Measurements from ENCODE around the gene SLIT3. TPM values are rescaled to one million over a fixed set of nuclear protein-coding genes. Genes with fewer than 3 reads are reported as not detected.
"Not testable (repeated sequence)": the region's sequence is repeated elsewhere in the genome, so short reads cannot be mapped to it uniquely, and the experiment has no call there.

Gene SLIT3
- total RNA-seq, 8 experiments from 2014 or later, result 6.1 to 159 (median 64.4) TPM

DNA sequence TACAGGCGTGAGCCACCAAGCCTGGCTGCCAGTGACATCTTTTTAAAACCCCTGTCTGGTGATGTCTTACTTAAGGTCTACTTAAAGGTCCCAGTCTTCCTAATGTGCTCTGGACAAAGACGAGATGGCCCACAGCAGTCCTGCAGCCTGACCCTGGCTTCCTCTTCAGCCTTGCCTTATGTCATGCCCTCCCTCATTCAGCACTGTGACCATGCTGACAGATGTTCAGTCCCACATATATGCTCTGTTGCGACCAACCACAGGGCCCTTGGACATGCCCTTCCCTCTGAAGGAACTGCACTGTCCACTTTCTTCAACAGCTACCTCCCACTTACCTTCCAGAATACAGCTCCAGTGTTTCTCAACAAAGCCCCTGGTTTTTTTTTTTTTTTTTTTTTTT, 548.9 kb downstream of the SLIT3 start:
- 90 to 100% (median 100%) methylated on average over 1 to 2 of the region's 3 CpGs; no CpG with 5 or more reads in 3 of the 10 experiments for WGBS, 10 experiments

GRCh38 chr5:168750926-168751325, 550.0 kb downstream of the SLIT3 start:
- in situ Hi-C loops (cut with MboI; ENCODE audit: low pct_unique_long_range_greater_than_20kb in 2 of 9, low sequenced_read_pairs in 9 of 9, unreplicated experiment in 9 of 9), result no loop called here
- Histone ChIP-seq H3K4me1 (replicated peaks in 1 of 2) (peaks cover 0 to 4% of the 10 kb centered on the region in 2 donors), H3K4me3 (no peak overlapping the region), H3K27ac (no peak overlapping the region)
- ATAC-seq (replicated peaks in 6 of 8), result no peak
- WGBS, 10 experiments, result no CpG with 5 or more reads among the region's 6 CpGs

More for the DNA sequence above, 548.9 kb downstream of the SLIT3 start:
- Histone ChIP-seq H3K4me3 (no peak overlapping the region), H3K4me1 (replicated peaks in 1 of 2) (peaks cover 5 to 13% of the 10 kb centered on the region in 2 donors), H3K27ac (no peak overlapping the region)
- ATAC-seq (replicated peaks in 6 of 8), result no peak
- in situ Hi-C loops (cut with MboI; ENCODE audit: low pct_unique_long_range_greater_than_20kb in 2 of 9, low sequenced_read_pairs in 9 of 9, unreplicated experiment in 9 of 9), result no loop called here

- in situ Hi-C loops (cut with MboI; ENCODE audit: low pct_unique_long_range_greater_than_20kb in 2 of 9, low sequenced_read_pairs in 9 of 9, unreplicated experiment in 9 of 9), result no loop called here
- no peak for ATAC-seq (replicated peaks in 6 of 8)
- WGBS, 10 experiments, result 92 to 100% (median 97%) methylated on average over 2 to 3 of the region's 11 CpGs; no CpG with 5 or more reads in 2 of the 10 experiments
Observed at GRCh38 chr5:168749391-168750100, 551.4 kb downstream of the SLIT3 start.

GRCh38 chr5:168747987-168748777, 552.8 kb downstream of the SLIT3 start:
- H3K27ac ChIP-seq, result no peak overlapping the region
- WGBS, 10 experiments, result 57 to 100% (median 83%) methylated on average over 1 to 8 of the region's 19 CpGs; no CpG with 5 or more reads in 3 of the 10 experiments
- in situ Hi-C loops (cut with MboI; ENCODE audit: low pct_unique_long_range_greater_than_20kb in 2 of 9, low sequenced_read_pairs in 9 of 9, unreplicated experiment in 9 of 9), result no loop called here
- no peak overlapping the region for H3K4me3 ChIP-seq
- peak; percentile 47 to 90 (median 69) for ATAC-seq (replicated peaks in 6 of 8)
- no peaks in the 10 kb centered on the region for H3K4me1 ChIP-seq (replicated peaks in 1 of 2)

More at GRCh38 chr5:168749391-168750100, 551.4 kb downstream of the SLIT3 start:
- Histone ChIP-seq H3K4me3 (no peak overlapping the region), H3K4me1 (replicated peaks in 1 of 2) (no peaks in the 10 kb centered on the region), H3K27ac (no peak overlapping the region)

- ATAC-seq (replicated peaks in 6 of 8), result peak in 7 of 8 experiments; percentile 41 to 74 (median 47)
- no peak overlapping the region for H3K27ac ChIP-seq
- H3K4me1 ChIP-seq (replicated peaks in 1 of 2), result no peaks in the 10 kb centered on the region
- 60 to 96% (median 83%) methylated on average over 1 to 7 of the region's 11 CpGs; no CpG with 5 or more reads in 3 of the 10 experiments for WGBS, 10 experiments
- no peak overlapping the region for H3K4me3 ChIP-seq
- in situ Hi-C loops (cut with MboI; ENCODE audit: low pct_unique_long_range_greater_than_20kb in 2 of 9, low sequenced_read_pairs in 9 of 9, unreplicated experiment in 9 of 9), result no loop called here
Observed at GRCh38 chr5:168746893-168747640, 553.9 kb downstream of the SLIT3 start.

- WGBS, 10 experiments, result 40 to 100% (median 70%) methylated on average over 1 of the region's 10 CpGs; no CpG with 5 or more reads in 4 of the 10 experiments
- H3K4me1 ChIP-seq (replicated peaks in 1 of 2); ATAC-seq (replicated peaks in 6 of 8); H3K27ac ChIP-seq; H3K4me3 ChIP-seq; in situ Hi-C loops (cut with MboI; ENCODE audit: low pct_unique_long_range_greater_than_20kb in 2 of 9, low sequenced_read_pairs in 9 of 9, unreplicated experiment in 9 of 9): not testable (repeated sequence)
Observed at GRCh38 chr5:168746126-168746892, 554.6 kb downstream of the SLIT3 start.

- 92 to 100% (median 95%) methylated on average over 2 to 7 of the region's 7 CpGs for WGBS, 10 experiments
Observed at GRCh38 chr5:168743617-168744016, 557.3 kb downstream of the SLIT3 start.

GRCh38 chr5:168742311-168742710, 558.6 kb downstream of the SLIT3 start:
- ATAC-seq (replicated peaks in 6 of 8); H3K4me3 ChIP-seq: not testable (repeated sequence)
- WGBS, 10 experiments, result no CpG with 5 or more reads among the region's 2 CpGs

More at GRCh38 chr5:168743617-168744016, 557.3 kb downstream of the SLIT3 start:
- in situ Hi-C loops (cut with MboI; ENCODE audit: low pct_unique_long_range_greater_than_20kb in 2 of 9, low sequenced_read_pairs in 9 of 9, unreplicated experiment in 9 of 9), result no loop called here
- no peak overlapping the region for H3K27ac ChIP-seq
- ATAC-seq (replicated peaks in 6 of 8), result no peak
- peaks cover 0 to 9% of the 10 kb centered on the region in 2 donors for H3K4me1 ChIP-seq (replicated peaks in 1 of 2)
- H3K4me3 ChIP-seq, result no peak overlapping the region

GRCh38 chr5:168740811-168741213, 560.1 kb downstream of the SLIT3 start:
- Histone ChIP-seq H3K4me1 (replicated peaks in 1 of 2) (peaks cover 0 to 17% of the 10 kb centered on the region in 2 donors), H3K4me3 (no peak overlapping the region), H3K27ac (no peak overlapping the region)
- WGBS, 10 experiments, result 25 to 100% (median 88%) methylated on average over 2 to 4 of the region's 8 CpGs; no CpG with 5 or more reads in 3 of the 10 experiments
- in situ Hi-C loops (cut with MboI; ENCODE audit: low pct_unique_long_range_greater_than_20kb in 2 of 9, low sequenced_read_pairs in 9 of 9, unreplicated experiment in 9 of 9), result no loop called here
- no peak for ATAC-seq (replicated peaks in 6 of 8)

More at GRCh38 chr5:168742311-168742710, 558.6 kb downstream of the SLIT3 start:
- H3K27ac ChIP-seq; in situ Hi-C loops (cut with MboI; ENCODE audit: low pct_unique_long_range_greater_than_20kb in 2 of 9, low sequenced_read_pairs in 9 of 9, unreplicated experiment in 9 of 9); H3K4me1 ChIP-seq (replicated peaks in 1 of 2): not testable (repeated sequence)

GRCh38 chr5:168740092-168740800, 560.7 kb downstream of the SLIT3 start:
- Histone ChIP-seq H3K4me1 (replicated peaks in 1 of 2) (peaks cover 5 to 23% of the 10 kb centered on the region in 2 donors), H3K27ac (no peak overlapping the region), H3K4me3 (no peak overlapping the region)
- in situ Hi-C loops (cut with MboI; ENCODE audit: low pct_unique_long_range_greater_than_20kb in 2 of 9, low sequenced_read_pairs in 9 of 9, unreplicated experiment in 9 of 9), result no loop called here
- WGBS, 10 experiments, result 14 to 92% (median 63%) methylated on average over 1 to 2 of the region's 2 CpGs; no CpG with 5 or more reads in 2 of the 10 experiments
- peak in 3 of 8 experiments; percentile 15 to 65 (median 44) for ATAC-seq (replicated peaks in 6 of 8)

GRCh38 chr5:168737066-168737465, 563.9 kb downstream of the SLIT3 start:
- in situ Hi-C loops (cut with MboI; ENCODE audit: low pct_unique_long_range_greater_than_20kb in 2 of 9, low sequenced_read_pairs in 9 of 9, unreplicated experiment in 9 of 9), result no loop called here
- no peak overlapping the region for H3K4me3 ChIP-seq
- peaks cover 19 to 35% of the 10 kb centered on the region in 2 donors for H3K4me1 ChIP-seq (replicated peaks in 1 of 2)
- no peak for ATAC-seq (replicated peaks in 6 of 8)
- whole genome bisulfite sequencing, 10 experiments, result 60 to 100% (median 92%) methylated on average over 1 to 2 of the region's 2 CpGs; no CpG with 5 or more reads in 5 of the 10 experiments
- no peak overlapping the region for H3K27ac ChIP-seq

All from motor neuron (in vitro differentiated cells).